Ishikawa (cell line): ENCODE measurements around the gene SELENOP.

ENCODE experiments used
- CEBPB ChIP-seq: IDR thresholded peaks from 2 replicates; pipeline ENCODE4 v1.6.1; 2012
- CREB1 ChIP-seq: IDR thresholded peaks from 2 replicates; pipeline ENCODE4 v1.6.1; 2012; ENCODE audit warnings: low read depth
- EGR1 ChIP-seq: IDR thresholded peaks from 2 replicates; pipeline ENCODE4 v1.6.1; 2012
- EP300 ChIP-seq: IDR thresholded peaks from 2 replicates; pipeline ENCODE4 v1.6.1; 2012; ENCODE audit warnings: borderline replicate concordance
- FOXM1 ChIP-seq: IDR thresholded peaks from 2 replicates; pipeline ENCODE4 v1.6.1; 2012; ENCODE audit warnings: low read depth, borderline replicate concordance
- NFIC ChIP-seq: IDR thresholded peaks from 2 replicates; pipeline ENCODE4 v1.6.1; 2012
- RAD21 ChIP-seq: IDR thresholded peaks from 2 replicates; pipeline ENCODE4 v1.6.1; 2012; ENCODE audit warnings: low read depth
- TAF1 ChIP-seq: IDR thresholded peaks from 2 replicates; pipeline ENCODE4 v1.6.1; 2012; ENCODE audit warnings: low read depth, mild to moderate bottlenecking
- TCF12 ChIP-seq: IDR thresholded peaks from 2 replicates; pipeline ENCODE4 v1.6.1; 2012; ENCODE audit warnings: low read depth
- TEAD4 ChIP-seq: IDR thresholded peaks from 2 replicates; pipeline ENCODE4 v1.6.1; 2012
- USF1 ChIP-seq: IDR thresholded peaks from 2 replicates; pipeline ENCODE4 v1.6.1; 2012
- YY1 ChIP-seq: IDR thresholded peaks from 2 replicates; pipeline ENCODE4 v1.6.1; 2012; ENCODE audit warnings: low read depth
- ZBTB7A ChIP-seq: IDR thresholded peaks from 2 replicates; pipeline ENCODE4 v1.6.1; 2012; ENCODE audit warnings: low read depth
- TF ChIP-seq, protein P1 (sequence below): IDR thresholded peaks from 2 replicates; pipeline ENCODE4 v1.6.1; 2012; ENCODE audit warnings: low read depth, mild to moderate bottlenecking
- TF ChIP-seq, protein P2 (sequence below): IDR thresholded peaks from 2 replicates; pipeline ENCODE4 v1.6.1; 2012

SELENOP gene

DNA sequence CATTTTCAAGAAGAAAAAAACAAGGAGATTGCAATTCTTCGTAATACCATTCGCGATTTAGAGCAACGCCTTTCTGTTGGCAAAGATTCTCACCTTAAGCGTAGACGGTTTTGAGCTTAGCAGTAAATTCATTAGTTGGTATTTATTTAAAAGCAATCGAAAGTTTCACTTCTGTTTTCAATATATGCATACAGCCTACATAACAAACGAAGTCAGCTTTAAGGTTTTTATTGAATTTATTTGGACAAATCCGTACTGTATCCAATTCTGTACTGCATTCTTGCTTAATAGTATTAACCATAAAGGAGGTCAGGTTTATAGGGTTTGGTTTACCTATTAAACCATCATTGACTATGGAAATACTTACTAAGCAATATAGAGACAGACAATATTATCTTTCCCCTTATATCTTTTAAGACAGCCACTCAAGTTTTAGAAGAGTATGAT lies 12.0 kb downstream of the SELENOP start:
- TF ChIP-seq TEAD4 = no peak
- no peak for TF ChIP-seq RAD21
- TF ChIP-seq CEBPB = no peak
- TF ChIP-seq TAF1 = no peak
- no peak for TF ChIP-seq EGR1
- TF ChIP-seq FOXM1 = no peak
- no peak for TF ChIP-seq TCF12
- TF ChIP-seq CREB1 = no peak
- no peak for TF ChIP-seq USF1
- TF ChIP-seq YY1 = no peak
- TF ChIP-seq, protein P1, sequence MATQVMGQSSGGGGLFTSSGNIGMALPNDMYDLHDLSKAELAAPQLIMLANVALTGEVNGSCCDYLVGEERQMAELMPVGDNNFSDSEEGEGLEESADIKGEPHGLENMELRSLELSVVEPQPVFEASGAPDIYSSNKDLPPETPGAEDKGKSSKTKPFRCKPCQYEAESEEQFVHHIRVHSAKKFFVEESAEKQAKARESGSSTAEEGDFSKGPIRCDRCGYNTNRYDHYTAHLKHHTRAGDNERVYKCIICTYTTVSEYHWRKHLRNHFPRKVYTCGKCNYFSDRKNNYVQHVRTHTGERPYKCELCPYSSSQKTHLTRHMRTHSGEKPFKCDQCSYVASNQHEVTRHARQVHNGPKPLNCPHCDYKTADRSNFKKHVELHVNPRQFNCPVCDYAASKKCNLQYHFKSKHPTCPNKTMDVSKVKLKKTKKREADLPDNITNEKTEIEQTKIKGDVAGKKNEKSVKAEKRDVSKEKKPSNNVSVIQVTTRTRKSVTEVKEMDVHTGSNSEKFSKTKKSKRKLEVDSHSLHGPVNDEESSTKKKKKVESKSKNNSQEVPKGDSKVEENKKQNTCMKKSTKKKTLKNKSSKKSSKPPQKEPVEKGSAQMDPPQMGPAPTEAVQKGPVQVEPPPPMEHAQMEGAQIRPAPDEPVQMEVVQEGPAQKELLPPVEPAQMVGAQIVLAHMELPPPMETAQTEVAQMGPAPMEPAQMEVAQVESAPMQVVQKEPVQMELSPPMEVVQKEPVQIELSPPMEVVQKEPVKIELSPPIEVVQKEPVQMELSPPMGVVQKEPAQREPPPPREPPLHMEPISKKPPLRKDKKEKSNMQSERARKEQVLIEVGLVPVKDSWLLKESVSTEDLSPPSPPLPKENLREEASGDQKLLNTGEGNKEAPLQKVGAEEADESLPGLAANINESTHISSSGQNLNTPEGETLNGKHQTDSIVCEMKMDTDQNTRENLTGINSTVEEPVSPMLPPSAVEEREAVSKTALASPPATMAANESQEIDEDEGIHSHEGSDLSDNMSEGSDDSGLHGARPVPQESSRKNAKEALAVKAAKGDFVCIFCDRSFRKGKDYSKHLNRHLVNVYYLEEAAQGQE = no peak
- TF ChIP-seq, protein P2, sequence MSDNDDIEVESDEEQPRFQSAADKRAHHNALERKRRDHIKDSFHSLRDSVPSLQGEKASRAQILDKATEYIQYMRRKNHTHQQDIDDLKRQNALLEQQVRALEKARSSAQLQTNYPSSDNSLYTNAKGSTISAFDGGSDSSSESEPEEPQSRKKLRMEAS = no peak
- no peak for TF ChIP-seq NFIC
- no peak for TF ChIP-seq EP300
- TF ChIP-seq ZBTB7A = no peak

- TF ChIP-seq ZBTB7A = no peak
- TF ChIP-seq TCF12 = no peak
- no peak for TF ChIP-seq USF1
- no peak for TF ChIP-seq CREB1
- TF ChIP-seq FOXM1 = no peak
- TF ChIP-seq EGR1 = no peak
- no peak for TF ChIP-seq CEBPB
- no peak for TF ChIP-seq EP300
- no peak for TF ChIP-seq RAD21
- TF ChIP-seq, protein P1 = no peak
- TF ChIP-seq YY1 = no peak
- TF ChIP-seq TAF1 = no peak
- no peak for TF ChIP-seq NFIC
- no peak for TF ChIP-seq TEAD4
- TF ChIP-seq, protein P2 = no peak
These were observed 12.5 kb downstream of the SELENOP start for GRCh38 chr5:42799241-42799608.

DNA sequence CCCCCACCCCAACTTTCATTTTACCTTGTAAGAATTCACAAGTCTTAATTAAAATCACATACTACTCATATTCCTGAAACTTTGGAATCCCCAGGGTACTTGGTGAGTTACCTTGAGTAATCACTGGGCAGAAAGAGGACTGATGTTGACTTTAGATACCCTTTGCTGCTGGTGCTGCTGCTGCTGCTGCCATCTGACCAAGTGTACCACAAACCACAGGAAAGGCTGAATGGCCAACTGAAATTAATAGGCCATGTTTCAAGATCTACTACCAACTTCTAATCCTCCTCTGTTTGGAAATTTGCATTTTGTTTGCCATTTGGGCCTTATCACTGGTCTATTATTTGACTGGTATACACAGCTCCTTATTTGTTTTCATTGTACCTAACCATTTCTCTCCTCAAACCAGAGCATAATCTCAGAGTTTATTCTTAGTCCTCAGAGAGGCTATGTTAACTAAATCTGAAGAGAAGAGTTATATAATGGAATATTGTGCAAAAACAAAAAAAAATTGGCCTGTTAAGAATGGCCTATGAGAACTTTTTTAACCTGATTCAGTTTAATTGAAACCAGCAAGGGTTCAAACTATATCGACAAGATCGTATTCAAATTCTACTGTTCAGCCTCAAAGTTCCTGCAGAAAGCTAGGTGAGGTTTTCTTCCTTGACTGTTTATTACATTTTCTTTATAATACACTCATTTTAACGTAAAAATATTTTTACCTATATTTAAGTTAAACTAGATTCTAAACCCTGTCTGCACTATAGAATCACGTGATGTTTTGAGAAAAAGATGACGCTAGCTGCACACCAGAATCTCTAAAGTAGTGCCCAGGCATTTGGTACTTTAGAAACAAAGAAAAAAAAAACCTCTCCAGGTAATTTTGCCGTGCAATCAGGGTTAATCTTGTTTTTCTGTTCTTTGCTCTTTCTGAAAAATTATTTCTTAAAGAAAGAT lies 13.1 kb downstream of the SELENOP start:
- TF ChIP-seq TCF12 (no peak), EGR1 (no peak), CEBPB (no peak)

GRCh38 chr5:42791151-42791550 lies 20.5 kb downstream of the SELENOP start:
- TF ChIP-seq CREB1 (no peak), TCF12 (no peak), TEAD4 (no peak), FOXM1 (no peak), USF1 (no peak), NFIC (no peak), EP300 (no peak), ZBTB7A (no peak)
- TF ChIP-seq, protein P2 = no peak
- TF ChIP-seq, protein P1 = no peak
